PC-9 (cell line): ENCODE measurements around the gene TOPORS. TPM values are rescaled to one million over a fixed set of nuclear protein-coding genes. Genes with fewer than 3 reads are reported as not detected.

Source experiments
- BruUV-seq: library from RNA; stranded (reverse); fragments of 400-500 nt; replicated peaks from 2 replicates; lab custom pipeline; 2021; lab: Mats Ljungman, UMichigan
- CTCF ChIA-PET: fragments of 300-600 bp; sonication (Branson Sonifier 250); formaldehyde crosslinking; loops from one replicate; lab custom pipeline; 2022; ENCODE audit warnings: antibody characterized with exemption; lab: Charles Lee
- POLR2A ChIA-PET: fragments of 300-600 bp; sonication (Branson Sonifier 250); formaldehyde crosslinking; loops from one replicate; lab custom pipeline; 2022; ENCODE audit warnings: antibody characterized with exemption; ENCODE audit not compliant: unreplicated experiment; lab: Charles Lee
- DNase-seq, 2 experiments: peaks; one replicate each; pipeline versions ENCODE4 v3.0.0 to v3.0.0-alpha.2; 2015 to 2022; ENCODE audit warnings: mixed read lengths in 1 of 2
- H2AFZ ChIP-seq: fragments of 200-600 bp; sonication (generic); 2 replicates; pipeline ENCODE4 v1.8.1; 2017; ENCODE audit warnings: antibody characterized with exemption
- H3F3A ChIP-seq: fragments of 200-600 bp; sonication (generic); 2 replicates; pipeline ENCODE4 v1.8.1; 2017; ENCODE audit warnings: antibody characterized with exemption, mild to moderate bottlenecking, low read depth; ENCODE audit not compliant: insufficient read depth
- H3K27ac ChIP-seq: fragments of 200-600 bp; sonication (generic); 2 replicates; pipeline ENCODE4 v1.6.1; 2016; ENCODE audit warnings: mixed run types
- H3K27me3 ChIP-seq: fragments of 200-600 bp; sonication (generic); 2 replicates; pipeline ENCODE4 v1.6.1; 2016; ENCODE audit warnings: low read depth, mixed run types; ENCODE audit not compliant: insufficient read depth
- H3K36me3 ChIP-seq: fragments of 200-600 bp; sonication (generic); 2 replicates; pipeline ENCODE4 v1.6.1; 2016; ENCODE audit warnings: low read depth, mixed run types
- H3K4me1 ChIP-seq: fragments of 200-600 bp; sonication (generic); replicated peaks from 2 replicates; pipeline ENCODE4 v1.6.1; 2016; ENCODE audit warnings: mixed run types; ENCODE audit not compliant: insufficient read depth
- H3K4me2 ChIP-seq: fragments of 200-600 bp; sonication (generic); 2 replicates; pipeline ENCODE4 v1.6.1; 2017; ENCODE audit warnings: mixed run types
- H3K4me3 ChIP-seq: fragments of 200-600 bp; sonication (generic); 2 replicates; pipeline ENCODE4 v1.6.1; 2016; ENCODE audit warnings: mixed run types
- H3K79me2 ChIP-seq: fragments of 200-600 bp; sonication (generic); 2 replicates; pipeline ENCODE4 v1.6.1; 2017; ENCODE audit warnings: low read depth, mixed run types
- H3K9me2 ChIP-seq: fragments of 200-600 bp; sonication (generic); 2 replicates; pipeline ENCODE4 v1.8.1; 2017; ENCODE audit warnings: mild to moderate bottlenecking; ENCODE audit not compliant: insufficient read depth
- H3K9me3 ChIP-seq: fragments of 200-600 bp; sonication (generic); 2 replicates; pipeline ENCODE4 v1.8.1; 2016; ENCODE audit warnings: low read depth; ENCODE audit not compliant: insufficient read depth
- H4K20me1 ChIP-seq: fragments of 200-600 bp; sonication (generic); 2 replicates; pipeline ENCODE4 v1.8.1; 2017; ENCODE audit not compliant: insufficient read depth
- CTCF ChIP-seq: fragments of 200-600 bp; sonication (generic); conservative IDR thresholded peaks from 2 replicates; pipeline ENCODE4 v1.6.1; 2017; ENCODE audit warnings: mixed run types, antibody characterized with exemption, mild to moderate bottlenecking, moderate library complexity
- EZH2 ChIP-seq: fragments of 200-600 bp; sonication (generic); IDR thresholded peaks from 2 replicates; pipeline ENCODE4 v1.8.0; 2017; ENCODE audit warnings: antibody characterized with exemption, low read depth
- intact Hi-C: fragments of 100-400 bp; cut with micrococcal nuclease; formaldehyde crosslinking; loops from one replicate; pipeline ENCODE4 v1.10.0; 2022; ENCODE audit not compliant: unreplicated experiment
- total RNA-seq: library from RNA; stranded (reverse); gene quantifications from 2 replicates; pipeline ENCODE4 v1.2.3, GENCODE V29; 2021

TOPORS gene
- total RNA-seq, 1 experiment from 2014 or later: 11.1 TPM

DNA sequence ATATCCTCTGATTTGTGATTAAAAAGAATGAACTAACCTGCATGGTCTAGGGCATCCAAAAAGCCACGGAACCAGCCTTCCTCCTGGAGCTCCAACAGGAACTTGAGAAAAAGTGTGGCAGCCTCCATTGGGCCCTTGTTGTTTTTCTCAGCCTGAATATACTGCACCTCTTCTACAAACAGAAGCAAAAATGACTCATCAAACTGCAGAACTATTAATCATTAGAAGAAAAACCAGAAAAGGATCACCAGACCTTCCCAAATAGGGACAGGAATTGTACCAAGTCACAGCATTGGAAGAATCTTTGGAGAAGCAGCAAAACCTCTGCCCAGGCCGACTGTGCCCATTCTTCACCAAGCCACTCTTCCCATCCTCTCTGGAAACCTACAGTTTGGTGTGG is 51.6 kb downstream of the TOPORS start:
- no peak overlapping the region for H2AFZ ChIP-seq
- DNase-seq: peak in 1 of 2 experiments; percentile 55
- intact Hi-C loops: no loop called here
- H3K36me3 ChIP-seq: no peaks in the 10 kb centered on the region
- H3K9me3 ChIP-seq: no peaks in the 10 kb centered on the region; the same call in 1 of the 2 replicates
- H4K20me1 ChIP-seq: no peaks in the 10 kb centered on the region
- no peaks in the 10 kb centered on the region for H3K9me2 ChIP-seq
- BruUV-seq: no TSS peak
- no peaks in the 10 kb centered on the region; the same call in 1 of the 2 replicates for H3F3A ChIP-seq
- ChIA-PET CTCF (no interaction called here), POLR2A (interaction anchor here (0.5 kb wide), 1 partner anchor 666 kb away, joined by 4 read pairs; the partner anchor contains the start of gene B4GALT1)
- H3K27ac ChIP-seq: peak overlapping the region; percentile 41
- H3K4me1 ChIP-seq: peaks cover 8% of the 10 kb centered on the region
- no peaks in the 10 kb centered on the region for H3K79me2 ChIP-seq
- TF ChIP-seq EZH2: no peak
- TF ChIP-seq CTCF: no peak
- H3K27me3 ChIP-seq: no peaks in the 10 kb centered on the region
- no peak overlapping the region for H3K4me3 ChIP-seq
- no peak overlapping the region for H3K4me2 ChIP-seq

GRCh38 chr9:32497921-32498320 is 54.5 kb downstream of the TOPORS start:
- H3K4me3 ChIP-seq: no peak overlapping the region
- H3K4me2 ChIP-seq: no peak overlapping the region
- intact Hi-C loops: no loop called here
- no peaks in the 10 kb centered on the region for H4K20me1 ChIP-seq
- ChIA-PET POLR2A (no interaction called here), CTCF (no interaction called here)
- no peaks in the 10 kb centered on the region for H3K9me2 ChIP-seq
- TF ChIP-seq CTCF: no peak
- TF ChIP-seq EZH2: no peak
- no peaks in the 10 kb centered on the region for H3K79me2 ChIP-seq
- no peaks in the 10 kb centered on the region for H3K9me3 ChIP-seq
- H3K36me3 ChIP-seq: no peaks in the 10 kb centered on the region
- H3K4me1 ChIP-seq: peaks cover 8% of the 10 kb centered on the region
- H3K27me3 ChIP-seq: no peaks in the 10 kb centered on the region
- no peak overlapping the region for H2AFZ ChIP-seq
- H3F3A ChIP-seq: no peaks in the 10 kb centered on the region; the same call in 1 of the 2 replicates
- no TSS peak for BruUV-seq
- no peak overlapping the region for H3K27ac ChIP-seq
- no peak for DNase-seq

DNA sequence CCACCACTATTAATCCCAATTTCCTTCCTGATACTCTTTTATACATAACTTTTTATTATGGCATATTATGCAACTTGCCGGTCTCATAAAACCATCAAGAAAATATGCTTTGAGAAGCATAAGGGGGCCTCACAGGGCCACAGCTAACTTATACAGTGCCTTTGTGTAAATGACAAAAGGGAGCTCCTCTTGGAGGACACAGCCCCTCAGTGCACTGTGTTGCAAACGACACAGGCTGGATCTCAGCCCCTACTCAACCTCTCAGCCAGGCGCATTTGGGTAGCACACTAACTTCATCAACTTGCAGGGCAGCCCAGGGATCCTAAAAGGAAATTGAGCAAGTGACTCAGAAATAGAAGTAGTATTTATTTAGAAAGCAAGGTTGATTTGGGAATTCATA is 61.8 kb downstream of the TOPORS start:
- CTCF ChIA-PET: no interaction called here

More for the DNA sequence above, 61.8 kb downstream of the TOPORS start:
- DNase-seq: no peak
- Histone ChIP-seq H3K9me2 (no peaks in the 10 kb centered on the region), H3K9me3 (no peaks in the 10 kb centered on the region), H3F3A (no peaks in the 10 kb centered on the region), H4K20me1 (no peaks in the 10 kb centered on the region), H3K27ac (no peak overlapping the region), H3K27me3 (no peaks in the 10 kb centered on the region), H3K4me3 (no peak overlapping the region), H2AFZ (no peak overlapping the region), H3K4me1 (no peaks in the 10 kb centered on the region), H3K36me3 (no peaks in the 10 kb centered on the region), H3K4me2 (no peak overlapping the region), H3K79me2 (no peaks in the 10 kb centered on the region)
- POLR2A ChIA-PET: no interaction called here
- no TSS peak for BruUV-seq
- intact Hi-C loops: no loop called here
- TF ChIP-seq EZH2: no peak
- no peak for TF ChIP-seq CTCF

Other genes with a start within 250 kb of the TOPORS start
- gene ACO1, start 167.9 kb downstream of the TOPORS start, total RNA-seq: 26.1 and 30.2 TPM in 2 replicates
- gene RIGI, start 26.4 kb downstream of the TOPORS start, total RNA-seq: 3.9 and 4.2 TPM in 2 replicates
- gene SMIM27, start 259 bp downstream of the TOPORS start, total RNA-seq: 8.0 and 8.2 TPM in 2 replicates
- 46.9 and 49.6 TPM in 2 replicates for gene NDUFB6, start 20.6 kb upstream of the TOPORS start, total RNA-seq
- gene TAF1L, start 83.1 kb upstream of the TOPORS start, total RNA-seq: 0.07 TPM in 1 of 2 replicates, not detected in the other
- gene TMEM215, start 231.0 kb upstream of the TOPORS start, total RNA-seq: not detected in 2 replicates